ENCODE results near the gene NRAP. TPM values are rescaled to one million over a fixed set of nuclear protein-coding genes. Genes with fewer than 3 reads are reported as not detected.

The NRAP gene
- total and polyA plus RNA-seq, 2 of the 8 experiments (the other 6 are each of a cell fraction or from before 2014, with no cell fraction given), result not detected

GRCh38 chr10:113650172-113650571 lies 13.7 kb downstream of the NRAP start:
- CTCF ChIA-PET (ENCODE audit: partially characterized antibody), result interaction anchor here (1.2 kb wide), 1 partner anchor 12 kb away, joined by 3 read pairs; no protein-coding TSS in a partner anchor
- Histone ChIP-seq H3K9me3 (ENCODE audit: insufficient read depth in 2 of 2, low read depth in 1 of 2, low read length in 1 of 2) (no peaks in the 10 kb centered on the region), H3K56ac (replicated peaks; ENCODE audit: insufficient read length, low read depth, low read length) (no peak overlapping the region), H3K4me3 (ENCODE audit: extremely low read depth in 1 of 4, insufficient read depth in 2 of 4, low read depth in 3 of 4, low read length in 4 of 4) (no peak overlapping the region), H2BK20ac (ENCODE audit: low read length) (no peak overlapping the region), H3K9ac (replicated peaks in 1 of 4; ENCODE audit: extremely low read depth in 1 of 4, low read depth in 3 of 4, low read length in 3 of 4) (no peak overlapping the region), H3K4me1 (replicated peaks in 1 of 4; ENCODE audit: control insufficient read depth in 3 of 4, insufficient read depth in 4 of 4, low read length in 3 of 4) (no peaks in the 10 kb centered on the region), H3K23me2 (ENCODE audit: low read depth, low read length) (no peaks in the 10 kb centered on the region), H4K8ac (ENCODE audit: extremely low read depth, insufficient read depth, low read length) (no peak overlapping the region), H3K36me3 (ENCODE audit: control insufficient read depth in 2 of 4, insufficient read depth in 4 of 4, low read length in 3 of 4) (no peaks in the 10 kb centered on the region), H4K91ac (replicated peaks; ENCODE audit: insufficient read length, low read length) (no peak overlapping the region), H3K4ac (replicated peaks; ENCODE audit: insufficient read length, low read depth, low read length) (no peak overlapping the region), H2BK12ac (ENCODE audit: low read depth, low read length) (no peak overlapping the region), H2BK120ac (replicated peaks; ENCODE audit: low read depth, low read length) (no peak overlapping the region), H3K79me1 (ENCODE audit: low read depth, low read length) (no peaks in the 10 kb centered on the region), H3K27ac (ENCODE audit: low read depth, low read length) (no peak overlapping the region), H3K4me2 (ENCODE audit: insufficient read depth in 1 of 2, low read depth in 2 of 2, low read length in 2 of 2) (no peak overlapping the region), H4K5ac (ENCODE audit: insufficient read length, low read depth, low read length) (no peak overlapping the region), H2BK5ac (ENCODE audit: low read depth, low read length) (no peak overlapping the region), H3K23ac (ENCODE audit: insufficient read length) (no peak overlapping the region), H3K27me3 (replicated peaks in 1 of 4; ENCODE audit: control insufficient read depth in 3 of 4, extremely low read depth in 1 of 4, insufficient read depth in 3 of 4, low read length in 3 of 4) (no peaks in the 10 kb centered on the region), H2BK15ac (ENCODE audit: low read length) (no peak overlapping the region), H2AFZ (ENCODE audit: low read length) (no peak overlapping the region), H3K18ac (ENCODE audit: extremely low read depth, low read length) (no peak overlapping the region), H3K79me2 (ENCODE audit: control insufficient read depth in 1 of 2, insufficient read depth in 2 of 2, low read length in 2 of 2) (no peaks in the 10 kb centered on the region), H4K20me1 (replicated peaks in 1 of 2; ENCODE audit: control insufficient read depth in 1 of 2, insufficient read depth in 2 of 2, low read length in 2 of 2) (no peaks in the 10 kb centered on the region), H2AK5ac (ENCODE audit: low read depth, low read length) (no peak overlapping the region), H3K14ac (ENCODE audit: insufficient read length) (no peak overlapping the region)
- no peak for FAIRE-seq
- no peak for DNase-seq (ENCODE audit: low read depth in 1 of 2, low spot score in 2 of 2)
- 86% methylated on average over 2 of the region's 2 CpGs; no CpG with 5 or more reads in 1 of the 2 experiments for WGBS, 2 experiments (ENCODE audit: extremely low coverage in 1 of 2, insufficient coverage in 1 of 2, insufficient read length in 1 of 2, insufficient replicate concordance in 2 of 2, low coverage in 1 of 2, low lambda C conversion rate in 2 of 2, missing lambda C conversion rate in 1 of 2)
- POLR2A ChIA-PET (ENCODE audit: partially characterized antibody), result no interaction called here
- TF ChIP-seq CHD2 (IDR thresholded peaks at IDR 0.05; ENCODE audit: low read length) (no peak), RFX5 (IDR thresholded peaks at IDR 0.05; ENCODE audit: borderline replicate concordance, low read depth, low read length) (no peak), CREB1 (IDR thresholded peaks at IDR 0.05) (no peak), PHF8 (conservative IDR thresholded peaks at IDR 0.05; ENCODE audit: low read depth, low read length) (no peak), CHD1 (IDR thresholded peaks at IDR 0.05; ENCODE audit: low read depth, low read length) (no peak), CTCF (IDR thresholded peaks at IDR 0.05; ENCODE audit: control extremely low read depth in 1 of 3, insufficient read depth in 1 of 3, low read depth in 1 of 3, low read length in 3 of 3) (no peak), RXRA (IDR thresholded peaks at IDR 0.05; ENCODE audit: insufficient read depth, low read depth, low read length) (no peak), EGR1 (IDR thresholded peaks at IDR 0.05; ENCODE audit: borderline replicate concordance, low read depth, low read length) (no peak), SIX5 (IDR thresholded peaks at IDR 0.05; ENCODE audit: low read depth, low read length) (no peak), ATF3 (IDR thresholded peaks at IDR 0.05; ENCODE audit: insufficient read depth, low read depth, low read length) (no peak), TCF12 (IDR thresholded peaks at IDR 0.05; ENCODE audit: low read depth, low read length) (no peak), SP4 (IDR thresholded peaks at IDR 0.05; ENCODE audit: low read length) (no peak), CBX5 (IDR thresholded peaks at IDR 0.05; ENCODE audit: low read depth, low read length) (no peak)
